ENCODE measurements around the gene TRPM7. TPM values are rescaled to one million over a fixed set of nuclear protein-coding genes. Genes with fewer than 3 reads are reported as not detected.
"Not testable (repeated sequence)": the region's sequence is repeated elsewhere in the genome, so short reads cannot be mapped to it uniquely, and the experiment has no call there.

The TRPM7 gene, protein sequence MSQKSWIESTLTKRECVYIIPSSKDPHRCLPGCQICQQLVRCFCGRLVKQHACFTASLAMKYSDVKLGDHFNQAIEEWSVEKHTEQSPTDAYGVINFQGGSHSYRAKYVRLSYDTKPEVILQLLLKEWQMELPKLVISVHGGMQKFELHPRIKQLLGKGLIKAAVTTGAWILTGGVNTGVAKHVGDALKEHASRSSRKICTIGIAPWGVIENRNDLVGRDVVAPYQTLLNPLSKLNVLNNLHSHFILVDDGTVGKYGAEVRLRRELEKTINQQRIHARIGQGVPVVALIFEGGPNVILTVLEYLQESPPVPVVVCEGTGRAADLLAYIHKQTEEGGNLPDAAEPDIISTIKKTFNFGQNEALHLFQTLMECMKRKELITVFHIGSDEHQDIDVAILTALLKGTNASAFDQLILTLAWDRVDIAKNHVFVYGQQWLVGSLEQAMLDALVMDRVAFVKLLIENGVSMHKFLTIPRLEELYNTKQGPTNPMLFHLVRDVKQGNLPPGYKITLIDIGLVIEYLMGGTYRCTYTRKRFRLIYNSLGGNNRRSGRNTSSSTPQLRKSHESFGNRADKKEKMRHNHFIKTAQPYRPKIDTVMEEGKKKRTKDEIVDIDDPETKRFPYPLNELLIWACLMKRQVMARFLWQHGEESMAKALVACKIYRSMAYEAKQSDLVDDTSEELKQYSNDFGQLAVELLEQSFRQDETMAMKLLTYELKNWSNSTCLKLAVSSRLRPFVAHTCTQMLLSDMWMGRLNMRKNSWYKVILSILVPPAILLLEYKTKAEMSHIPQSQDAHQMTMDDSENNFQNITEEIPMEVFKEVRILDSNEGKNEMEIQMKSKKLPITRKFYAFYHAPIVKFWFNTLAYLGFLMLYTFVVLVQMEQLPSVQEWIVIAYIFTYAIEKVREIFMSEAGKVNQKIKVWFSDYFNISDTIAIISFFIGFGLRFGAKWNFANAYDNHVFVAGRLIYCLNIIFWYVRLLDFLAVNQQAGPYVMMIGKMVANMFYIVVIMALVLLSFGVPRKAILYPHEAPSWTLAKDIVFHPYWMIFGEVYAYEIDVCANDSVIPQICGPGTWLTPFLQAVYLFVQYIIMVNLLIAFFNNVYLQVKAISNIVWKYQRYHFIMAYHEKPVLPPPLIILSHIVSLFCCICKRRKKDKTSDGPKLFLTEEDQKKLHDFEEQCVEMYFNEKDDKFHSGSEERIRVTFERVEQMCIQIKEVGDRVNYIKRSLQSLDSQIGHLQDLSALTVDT (N-terminal part only)
- total RNA-seq: 41.1 TPM
- long read RNA-seq, partial matches to known transcripts: 12 of 18 reads
- long read RNA-seq, other reads (novel, unspliced or antisense): 6 of 18 reads

DNA sequence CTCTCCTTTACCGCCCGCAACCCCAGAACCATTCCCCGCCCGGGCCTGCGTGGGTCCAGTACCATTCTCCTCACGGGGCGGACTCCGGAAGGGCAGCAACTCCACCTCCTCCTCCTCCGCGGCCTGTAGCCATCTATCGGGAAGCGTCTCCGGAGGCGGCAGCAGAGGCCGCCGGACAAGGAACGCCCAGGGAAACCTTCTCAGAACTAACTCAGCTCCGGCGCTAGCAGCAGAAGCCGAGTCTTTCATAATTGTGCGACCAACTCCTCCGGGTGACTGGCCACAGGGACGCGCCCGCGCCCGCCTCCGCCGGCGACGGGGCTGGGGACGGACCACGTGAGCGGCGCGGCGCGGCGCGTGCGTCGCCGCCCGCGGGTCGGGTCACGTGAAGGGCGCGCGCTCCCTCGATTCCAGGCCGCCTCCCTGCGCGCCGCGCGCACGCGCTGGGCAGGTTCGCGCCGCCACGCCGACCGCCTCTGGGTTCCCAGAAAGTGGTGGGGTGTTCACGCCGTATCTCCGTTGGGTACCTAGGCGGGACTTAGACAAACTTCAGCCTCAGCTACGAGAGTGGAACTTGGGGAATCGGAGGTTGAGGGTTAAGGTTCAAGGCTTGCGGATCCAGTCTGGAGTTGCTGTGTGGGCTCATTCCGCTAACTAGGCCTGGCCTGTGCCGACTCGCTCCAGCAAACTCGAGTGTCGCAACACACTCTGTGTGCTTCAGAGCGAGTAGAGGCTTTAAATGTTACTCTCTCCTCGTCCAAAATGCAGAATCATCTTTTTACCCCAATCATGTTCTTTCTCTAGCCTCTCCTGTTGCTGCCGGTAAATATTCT, at the start of gene TRPM7:
Gene TRPM7 (minus strand): TSS at position 329 of the 833 bp plus-strand sequence. CDS start 264 bp downstream, at position 65.
- peak; percentile 96 for DNase-seq (ENCODE audit: low spot score)

DNA sequence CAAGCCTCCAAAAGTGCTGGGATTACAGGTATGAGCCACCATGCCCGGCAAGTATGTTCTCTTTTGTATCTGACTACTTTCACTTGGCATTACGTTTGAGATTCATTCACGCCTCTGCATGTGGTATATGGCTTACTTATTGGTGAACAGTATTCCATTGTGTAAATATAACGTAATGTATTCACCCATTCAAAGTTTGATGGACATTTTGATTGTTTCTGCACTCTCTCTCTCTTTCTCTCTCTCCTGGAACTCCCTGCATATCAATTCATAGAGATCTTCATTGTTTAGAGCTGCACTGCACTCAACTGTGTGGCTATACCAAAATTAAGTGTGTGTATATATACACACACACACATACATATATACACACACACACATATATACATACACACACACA, 48.6 kb upstream of the TRPM7 start:
- DNase-seq (ENCODE audit: low spot score): no peak

DNA sequence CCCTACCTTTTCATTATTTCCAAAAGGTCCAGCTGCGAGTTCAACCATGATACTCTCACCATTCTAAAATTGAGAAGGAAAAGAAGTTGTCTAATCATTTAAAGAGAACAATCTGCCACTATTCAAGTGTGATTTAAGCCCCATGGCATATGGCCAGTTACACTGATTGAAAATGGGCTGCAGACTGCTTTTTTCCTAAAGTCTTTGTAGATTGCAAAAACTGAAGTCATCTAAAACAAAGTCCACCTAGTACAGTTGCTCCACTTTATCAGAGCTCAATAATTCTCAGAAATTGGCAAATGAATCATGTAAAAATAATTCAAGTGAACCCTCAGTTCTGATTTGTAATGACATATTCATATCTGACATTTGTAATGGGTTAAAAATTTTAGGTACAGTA, 39.7 kb upstream of the TRPM7 start:
- DNase-seq (ENCODE audit: low spot score): no peak

DNA sequence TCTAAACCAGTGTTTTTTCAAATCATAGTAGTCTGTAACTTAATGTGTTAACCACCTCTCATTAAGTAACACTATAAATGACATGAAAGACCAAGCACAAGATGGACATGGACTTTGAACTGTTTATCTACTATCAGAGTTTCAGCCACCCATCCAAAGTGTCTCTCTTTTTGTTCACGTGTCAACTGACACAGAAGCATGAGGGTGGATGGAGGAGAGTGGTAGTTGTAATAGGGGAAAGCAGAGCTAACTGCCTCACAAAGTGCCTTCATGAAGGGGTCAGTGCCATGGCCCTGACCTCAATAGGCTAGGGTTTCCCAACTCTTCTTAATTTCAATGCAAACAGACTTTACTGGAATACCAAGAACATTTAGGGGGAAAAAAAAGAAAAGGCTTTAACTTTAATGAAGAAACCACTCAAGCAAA, 32.1 kb upstream of the TRPM7 start:
- DNase-seq (ENCODE audit: low spot score): no peak

DNA sequence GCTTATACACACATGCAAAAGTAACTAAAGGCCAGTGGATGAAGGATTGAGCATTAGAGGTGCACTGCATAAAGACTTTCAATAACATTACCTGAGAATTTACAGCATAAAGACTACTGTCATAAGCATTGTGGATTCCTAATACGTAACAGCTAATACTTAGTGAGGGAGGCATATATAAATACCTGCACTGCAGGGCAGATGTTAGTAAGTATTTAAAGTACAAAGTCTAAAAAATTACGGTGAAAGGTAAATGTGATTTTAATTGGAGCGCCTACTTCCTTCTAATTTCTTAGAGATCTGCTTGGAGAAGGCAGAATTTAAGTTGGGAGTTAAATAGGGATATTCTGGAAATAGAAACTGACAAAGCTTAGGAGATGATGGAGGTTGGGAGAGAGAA, 25.4 kb upstream of the TRPM7 start:
- no peak for DNase-seq (ENCODE audit: low spot score)

DNA sequence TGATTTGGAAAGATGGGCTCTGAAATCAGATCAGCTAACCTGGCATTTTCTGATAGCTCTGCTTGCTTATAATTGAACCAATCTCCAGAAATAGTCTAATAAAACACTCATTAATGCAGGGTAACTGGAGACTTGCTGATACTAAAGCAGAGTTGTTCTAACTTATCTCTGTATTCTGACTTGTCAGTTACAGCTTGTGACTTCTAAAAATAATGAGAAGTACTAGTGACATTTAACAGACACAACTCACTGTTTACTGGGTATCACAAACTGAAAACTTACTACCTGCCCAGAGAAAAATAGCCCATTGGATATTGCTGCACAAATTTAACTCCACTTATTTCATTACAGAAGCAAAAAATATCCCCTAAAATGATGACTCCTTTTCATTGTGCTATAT, 24.0 kb upstream of the TRPM7 start:
- DNase-seq (ENCODE audit: low spot score): no peak

DNA sequence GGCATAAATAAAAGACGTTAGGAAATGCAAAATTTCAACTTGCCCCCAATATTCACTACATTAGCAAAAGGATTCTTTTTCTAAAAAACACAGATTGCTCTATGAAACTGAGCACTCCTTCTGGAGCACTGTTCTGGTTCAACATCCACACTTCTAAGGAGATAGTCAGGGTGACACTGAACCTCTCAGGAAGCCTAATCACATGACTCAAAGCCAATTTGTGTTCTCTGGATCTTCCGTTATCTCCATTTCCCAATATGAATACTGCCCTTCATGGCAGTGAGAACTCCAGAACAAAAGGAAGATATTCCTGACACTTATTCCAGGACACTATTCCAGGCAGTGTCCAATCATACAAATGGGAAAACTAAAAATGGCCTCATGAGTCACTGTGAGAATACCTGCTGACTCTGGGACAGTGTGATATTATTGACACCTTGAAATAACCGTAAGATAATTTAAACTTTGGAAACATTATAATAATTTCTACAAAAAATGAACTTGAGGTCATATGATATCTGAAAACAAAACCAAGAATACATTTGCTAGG, 21.4 kb upstream of the TRPM7 start:
- DNase-seq (ENCODE audit: low spot score): no peak

DNA sequence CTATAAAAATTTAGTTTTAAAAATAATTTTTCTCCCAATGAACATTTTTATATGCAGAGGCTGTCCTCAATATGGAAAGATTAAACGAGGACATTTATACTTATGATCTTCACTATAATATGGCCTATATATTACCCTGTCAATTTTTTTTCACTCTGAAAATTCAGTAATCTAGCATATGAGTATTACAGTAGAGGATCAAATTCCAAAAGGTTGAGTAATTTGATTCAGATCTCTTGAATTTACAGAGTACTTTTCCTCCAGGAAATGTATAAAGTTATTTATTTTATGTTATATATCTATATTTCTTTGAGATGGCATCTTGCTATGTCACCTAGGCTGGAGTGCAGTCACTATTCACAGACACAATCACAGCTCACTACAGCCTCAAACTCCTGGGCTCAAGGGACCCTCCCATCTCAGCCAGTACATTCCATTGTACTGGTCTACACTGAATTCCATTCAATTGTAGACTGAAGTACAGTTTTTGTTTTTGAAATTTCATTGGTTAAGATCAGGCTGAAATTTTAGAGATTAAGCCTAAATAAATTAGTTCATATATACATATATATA, 16.3 kb upstream of the TRPM7 start:
- DNase-seq (ENCODE audit: low spot score): no peak

DNA sequence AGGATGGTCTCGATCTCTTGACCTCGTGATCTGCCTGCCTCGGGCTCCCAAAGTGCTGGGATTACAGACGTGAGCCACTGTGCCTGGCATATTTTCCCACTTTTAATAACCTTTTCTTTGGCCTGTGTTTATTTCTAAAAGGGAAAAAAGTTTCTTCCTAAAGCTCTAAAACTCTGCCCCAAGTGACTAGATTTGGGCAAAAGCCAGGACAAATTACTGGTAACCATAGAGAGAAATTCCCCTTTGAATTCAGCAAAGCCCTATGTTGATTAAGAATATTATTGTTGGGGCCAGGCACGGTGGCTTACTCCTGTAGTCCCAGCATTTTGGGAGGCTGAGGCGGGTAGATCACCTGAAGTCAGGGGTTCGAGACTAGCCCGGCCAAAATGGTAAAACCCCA, 11.5 kb upstream of the TRPM7 start:
- no peak for DNase-seq (ENCODE audit: low spot score)

DNA sequence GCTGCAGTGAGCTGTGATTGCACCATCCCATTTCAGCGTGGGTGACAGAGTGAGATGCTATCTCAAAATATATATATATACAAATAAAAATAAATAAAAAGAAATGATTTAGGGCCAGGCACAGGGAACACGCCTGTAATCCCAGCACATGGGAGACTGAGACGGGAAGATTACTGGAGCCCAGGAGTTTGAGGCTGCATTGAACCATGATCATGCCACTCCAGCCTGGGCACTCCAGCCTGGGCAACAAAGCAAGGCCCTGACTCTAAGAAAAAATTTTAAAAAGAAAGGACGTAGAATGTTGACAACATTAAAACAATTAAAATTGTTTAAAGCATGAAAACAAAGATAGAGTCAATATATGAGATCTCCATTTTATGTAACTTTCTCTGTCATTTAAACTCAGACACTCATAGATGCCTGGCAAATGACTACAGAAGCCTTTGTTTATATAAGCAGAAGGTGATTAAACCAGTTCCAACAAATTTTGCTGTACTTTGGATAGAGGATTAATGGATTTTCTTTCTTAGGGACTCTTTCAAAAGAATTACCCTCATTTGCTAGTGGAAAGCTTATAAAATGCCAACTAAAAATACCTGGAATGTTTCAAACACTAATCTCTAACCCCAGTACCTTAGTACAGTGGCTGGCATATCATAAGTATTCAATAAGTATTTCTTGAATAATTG, 10.7 kb upstream of the TRPM7 start:
- DNase-seq (ENCODE audit: low spot score): no peak

DNA sequence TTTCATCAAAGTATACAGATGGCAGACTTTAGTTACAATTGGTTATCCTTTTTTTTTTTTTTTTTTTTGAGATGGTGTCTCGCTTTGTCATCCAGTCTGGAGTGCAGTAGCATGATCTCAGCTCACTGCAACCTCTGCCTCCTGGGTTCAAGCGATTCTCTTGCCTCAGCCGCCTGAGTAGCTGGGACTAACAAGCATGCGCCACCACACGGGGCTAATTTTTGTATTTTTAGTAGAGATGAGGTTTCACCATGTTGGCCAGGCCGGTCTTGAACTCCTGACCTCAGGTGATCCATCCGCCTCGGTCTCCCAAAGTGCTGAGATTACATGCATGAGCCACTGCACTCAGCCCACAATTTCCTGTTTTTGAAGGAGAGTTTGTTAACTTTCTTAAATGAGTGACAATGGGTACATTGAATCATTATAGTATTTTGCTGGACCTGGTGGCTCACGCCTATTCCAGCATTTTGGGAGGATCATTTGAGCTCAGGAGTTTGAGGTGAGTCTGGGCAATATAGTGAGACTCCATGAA, 8.1 kb upstream of the TRPM7 start:
- not testable (repeated sequence) for DNase-seq (ENCODE audit: low spot score)

DNA sequence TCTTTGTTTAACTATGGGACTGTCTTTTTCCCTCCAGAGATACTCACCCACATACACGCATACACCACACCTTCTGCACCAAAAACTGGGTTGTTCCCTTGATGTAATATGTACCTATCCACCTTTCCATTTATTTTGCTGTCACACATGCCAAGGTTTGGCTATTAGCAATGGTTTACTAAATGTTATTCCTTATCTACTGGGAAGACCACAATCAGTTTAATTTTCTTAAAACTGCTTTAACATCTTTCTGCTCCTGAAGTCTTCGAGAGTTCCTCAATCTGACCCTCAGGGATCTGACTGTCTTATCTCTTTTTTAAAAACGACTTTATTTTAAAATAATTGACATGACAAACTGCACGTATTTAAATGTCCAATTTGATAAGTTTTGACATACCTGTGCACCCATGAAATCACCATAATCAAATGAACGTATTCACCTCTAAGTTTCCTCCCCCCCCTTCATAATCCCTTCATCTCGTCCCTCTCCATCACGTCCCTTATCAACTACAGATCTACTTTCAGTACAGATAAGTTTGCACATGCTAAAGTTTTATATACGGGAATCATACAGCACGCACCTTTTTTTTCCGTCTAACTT, 805 bp upstream of the TRPM7 start:
- no peak for DNase-seq (ENCODE audit: low spot score)

DNA sequence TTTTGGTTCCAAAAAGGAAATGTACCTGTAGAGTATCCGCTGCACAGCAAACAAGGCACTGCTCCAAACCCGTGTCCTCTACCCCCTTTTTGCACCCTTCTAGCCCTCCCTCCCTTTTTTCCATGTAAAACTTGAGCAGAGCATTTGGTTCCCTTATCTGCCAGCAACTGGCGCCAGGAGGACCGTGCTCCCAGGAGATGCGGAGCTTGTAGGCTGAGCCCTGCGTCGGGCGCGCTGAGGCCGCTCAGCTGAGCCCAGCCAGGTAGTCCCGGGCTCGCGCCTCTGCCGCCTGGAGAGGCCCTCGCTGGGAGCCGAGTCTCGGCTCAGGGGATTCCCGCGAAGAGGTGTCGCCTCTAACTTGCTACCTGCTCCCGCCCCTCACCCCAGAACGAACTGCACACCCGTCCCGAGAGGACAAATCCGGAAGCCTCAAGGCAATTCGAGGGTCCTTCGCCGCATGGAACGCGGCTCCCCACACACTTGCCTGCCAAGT, 575 bp downstream of the TRPM7 start:
- no peak for DNase-seq (ENCODE audit: low spot score)

DNA sequence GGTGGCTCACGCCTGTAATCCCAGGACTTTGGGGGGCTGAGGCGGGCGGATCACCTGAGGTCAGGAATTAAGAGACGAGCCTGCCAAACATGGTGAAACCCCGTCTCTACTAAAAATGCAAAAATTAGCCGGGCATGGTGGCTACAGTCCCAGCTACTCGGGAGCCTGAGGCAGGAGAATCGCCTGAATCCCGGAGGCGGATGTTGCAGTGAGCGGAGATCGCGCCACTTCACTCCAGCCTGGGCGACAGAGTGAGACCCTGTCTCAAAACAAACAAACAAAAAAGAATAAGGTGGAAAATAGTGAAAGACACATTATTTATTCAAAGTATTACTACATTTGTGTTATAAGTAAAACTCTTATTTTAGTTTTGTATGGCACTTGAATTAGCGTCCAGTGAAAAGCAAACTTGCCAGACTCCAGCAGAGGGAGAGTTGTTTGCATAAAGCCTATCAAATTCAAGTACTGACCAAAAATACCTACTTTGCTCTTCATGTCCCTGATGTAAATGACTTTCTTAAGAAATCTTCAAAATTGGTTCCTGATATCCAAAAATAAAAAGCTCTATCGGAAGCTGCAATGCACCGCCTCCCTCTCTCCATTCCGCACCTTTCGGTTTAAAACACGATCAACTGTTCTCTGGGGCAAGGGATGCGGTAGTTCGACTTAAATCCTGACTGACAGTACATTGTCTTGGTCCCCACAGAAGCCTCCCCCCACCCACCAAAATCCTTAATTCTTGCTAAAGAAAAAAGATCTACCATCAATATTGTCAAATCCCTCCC, 1.2 kb downstream of the TRPM7 start:
- DNase-seq (ENCODE audit: low spot score): no peak

DNA sequence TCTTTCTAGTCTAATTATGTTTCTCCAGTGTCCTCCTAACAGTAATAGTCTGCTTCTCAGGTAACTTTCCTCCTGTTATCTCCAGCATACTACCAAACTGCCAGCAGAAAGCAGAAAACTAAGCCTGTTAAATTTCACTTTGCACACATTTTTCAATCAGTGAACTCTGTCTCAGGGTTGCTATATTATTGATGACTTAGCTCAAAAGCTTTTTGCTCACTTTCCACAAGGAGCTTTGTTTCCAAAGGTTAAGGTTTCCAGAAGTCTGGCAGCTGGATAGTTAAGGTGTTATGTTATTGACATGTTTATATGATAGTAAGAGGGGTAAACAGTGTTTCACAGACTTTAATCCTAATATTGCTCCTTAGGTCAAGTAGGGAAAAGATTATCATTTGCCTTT, 5.1 kb downstream of the TRPM7 start:
- DNase-seq (ENCODE audit: low spot score): no peak

DNA sequence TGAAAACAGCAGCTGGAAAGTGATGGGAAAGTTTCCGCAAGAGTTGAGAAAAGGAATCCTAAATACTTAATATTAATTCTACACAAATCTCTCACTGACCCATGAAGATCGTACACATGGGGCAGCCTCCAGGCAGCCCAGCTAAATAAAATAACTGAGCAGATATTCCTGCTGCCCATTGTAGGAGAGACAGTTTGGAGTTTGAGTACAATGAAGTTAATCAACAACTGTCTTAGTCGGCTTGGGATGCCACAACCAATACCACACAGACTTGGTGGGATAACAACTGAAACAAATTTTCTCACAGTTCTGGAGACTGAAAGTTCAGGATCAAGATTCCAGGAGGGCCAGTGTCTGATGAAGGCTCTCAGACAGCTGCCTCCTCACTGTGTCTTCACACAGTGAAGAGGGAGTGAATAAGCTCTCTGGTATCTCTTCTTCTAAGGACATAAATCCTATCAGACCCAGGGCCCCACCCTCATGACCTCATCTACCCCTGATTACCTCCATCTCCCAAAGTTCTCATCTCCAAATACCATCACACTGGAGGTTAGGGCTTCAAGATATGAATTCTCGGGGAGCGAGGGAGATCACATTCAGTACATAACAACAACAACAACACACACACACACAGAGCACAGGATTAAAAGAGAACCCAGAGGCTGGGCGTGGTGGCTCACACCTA, 9.7 kb downstream of the TRPM7 start:
- DNase-seq (ENCODE audit: low spot score): no peak
